GM21423 (cell line): ENCODE results near the gene SUB1.
"Not testable (repeated sequence)": the region's sequence is repeated elsewhere in the genome, so short reads cannot be mapped to it uniquely, and the experiment has no call there.

Experiments
- ATAC-seq: cut with Tn5 transposase; IDR thresholded peaks from one replicate; pipeline ENCODE4 v1.9.1; 2021; ENCODE audit warnings: mild to moderate bottlenecking, moderate library complexity; ENCODE audit not compliant: unreplicated experiment

Gene SUB1

GRCh38 chr5:32585446-32586275 lies at the start of gene SUB1:
Gene SUB1 (plus strand): TSS chr5:32585557. CDS start chr5:32588513, 2,956 bp downstream.
- ATAC-seq: peak; percentile 41

- no peak for ATAC-seq
Observed at GRCh38 chr5:32536246-32536645, 49.1 kb upstream of the SUB1 start.

- peak; percentile 2 for ATAC-seq
Observed at GRCh38 chr5:32537437-32538029, 47.8 kb upstream of the SUB1 start.

GRCh38 chr5:32538031-32538547 lies 47.3 kb upstream of the SUB1 start:
- peak; percentile 81 for ATAC-seq

GRCh38 chr5:32539981-32540845 lies 45.1 kb upstream of the SUB1 start:
- ATAC-seq: no peak

- ATAC-seq: no peak
Observed at GRCh38 chr5:32541241-32541640, 44.1 kb upstream of the SUB1 start.

GRCh38 chr5:32542216-32543059 lies 42.9 kb upstream of the SUB1 start:
- peak; percentile 69 for ATAC-seq

GRCh38 chr5:32543291-32543690 lies 42.1 kb upstream of the SUB1 start:
- no peak for ATAC-seq

GRCh38 chr5:32545102-32545800 lies 40.1 kb upstream of the SUB1 start:
- no peak for ATAC-seq

- ATAC-seq: no peak
Observed at GRCh38 chr5:32551194-32551593, 34.2 kb upstream of the SUB1 start.

- ATAC-seq: no peak
Observed at GRCh38 chr5:32551865-32552264, 33.5 kb upstream of the SUB1 start.

GRCh38 chr5:32552491-32552890 lies 32.9 kb upstream of the SUB1 start:
- ATAC-seq: not testable (repeated sequence)

GRCh38 chr5:32552936-32553335 lies 32.4 kb upstream of the SUB1 start:
- ATAC-seq: no peak

GRCh38 chr5:32554181-32554780 lies 31.1 kb upstream of the SUB1 start:
- ATAC-seq: not testable (repeated sequence)

GRCh38 chr5:32556543-32556942 lies 28.8 kb upstream of the SUB1 start:
- ATAC-seq: not testable (repeated sequence)

GRCh38 chr5:32559411-32559810 lies 25.9 kb upstream of the SUB1 start:
- no peak for ATAC-seq

- ATAC-seq: no peak
Observed at GRCh38 chr5:32559921-32560320, 25.4 kb upstream of the SUB1 start.

GRCh38 chr5:32562056-32562455 lies 23.3 kb upstream of the SUB1 start:
- ATAC-seq: no peak

- ATAC-seq: no peak
Observed at GRCh38 chr5:32562843-32563242, 22.5 kb upstream of the SUB1 start.
